ENCODE measurements around the gene RALBP1.

Gene RALBP1

DNA sequence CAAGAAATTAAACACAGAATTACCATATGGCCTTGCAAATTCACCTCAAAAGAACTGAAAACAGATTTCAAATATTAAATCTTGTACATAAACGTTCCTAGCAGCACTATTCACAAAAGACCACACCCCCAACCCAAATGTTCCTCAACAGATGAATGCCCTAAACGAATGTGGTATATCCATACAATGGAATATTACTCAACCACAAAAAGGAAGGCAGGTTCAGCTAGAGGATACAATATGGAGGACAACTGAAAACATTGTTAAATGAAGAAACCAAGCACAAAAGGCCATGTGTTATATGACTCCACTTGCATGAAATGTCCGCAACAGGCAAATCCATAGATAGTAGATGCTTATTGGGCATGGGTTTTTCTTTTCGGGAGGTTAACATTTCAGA is 77.3 kb downstream of the RALBP1 start:
- DNase-seq: no peak

DNA sequence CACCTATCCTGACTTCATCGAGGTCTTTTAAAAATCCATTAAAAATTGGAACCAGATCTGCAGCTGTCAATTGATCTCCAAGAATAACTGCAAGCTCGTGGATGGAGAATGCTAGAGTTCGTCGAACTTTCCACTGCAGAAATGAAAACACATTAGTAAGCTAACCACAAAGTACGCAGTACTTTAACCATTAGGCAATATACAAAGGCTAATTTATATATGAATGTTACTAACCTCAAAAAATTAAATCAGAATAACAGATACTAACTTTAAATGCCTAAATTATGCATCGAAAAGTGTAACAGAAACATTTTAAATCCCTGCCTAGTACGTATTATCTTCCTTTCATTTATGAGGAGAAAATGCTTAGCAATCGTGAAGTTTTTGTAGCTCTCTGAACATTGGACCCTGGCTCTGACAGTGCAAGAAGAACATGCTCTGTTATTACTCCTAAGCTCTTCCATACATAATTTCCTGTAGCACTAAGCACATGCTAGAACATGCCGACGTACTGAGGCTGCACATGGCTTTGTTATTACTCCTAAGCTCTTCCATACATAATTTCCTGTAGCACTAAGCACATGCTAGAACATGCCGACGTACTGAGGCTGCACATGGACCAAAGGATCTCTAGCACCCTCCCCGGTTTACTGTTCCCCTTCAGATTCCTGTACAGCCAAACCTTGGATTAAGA is 82.1 kb downstream of the RALBP1 start:
- no peak for DNase-seq

DNA sequence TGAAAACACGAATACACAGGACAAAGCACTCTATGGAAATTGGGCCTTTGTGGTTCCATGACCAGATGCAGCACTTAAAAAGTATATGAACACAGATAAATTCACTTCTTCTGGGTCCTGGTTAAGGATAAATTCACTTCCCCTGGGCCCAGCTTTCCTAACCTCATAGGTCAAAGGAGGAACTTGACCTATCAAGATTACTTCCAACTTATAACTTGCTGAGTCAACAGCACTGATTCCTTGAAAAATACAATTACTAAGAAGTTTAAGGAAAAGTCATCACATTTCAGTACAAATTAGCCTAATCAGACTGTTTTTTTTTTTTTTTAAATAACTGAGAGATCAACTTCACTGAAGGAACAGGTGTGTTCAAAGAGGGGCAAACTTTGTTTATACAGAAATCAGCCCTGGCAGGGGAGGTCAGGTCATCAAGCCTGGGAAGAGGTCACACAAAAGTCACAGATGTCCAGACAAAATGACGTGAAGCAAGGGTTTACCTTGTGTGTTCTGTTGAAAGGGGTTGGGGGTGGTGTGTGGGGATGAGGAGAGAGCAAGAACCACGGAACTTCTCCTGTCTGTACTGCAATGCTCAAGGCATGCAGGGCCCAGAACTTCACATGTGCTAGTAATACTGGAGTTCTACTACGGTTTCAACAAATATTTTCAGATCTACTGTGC is 83.2 kb downstream of the RALBP1 start:
- DNase-seq: no peak

DNA sequence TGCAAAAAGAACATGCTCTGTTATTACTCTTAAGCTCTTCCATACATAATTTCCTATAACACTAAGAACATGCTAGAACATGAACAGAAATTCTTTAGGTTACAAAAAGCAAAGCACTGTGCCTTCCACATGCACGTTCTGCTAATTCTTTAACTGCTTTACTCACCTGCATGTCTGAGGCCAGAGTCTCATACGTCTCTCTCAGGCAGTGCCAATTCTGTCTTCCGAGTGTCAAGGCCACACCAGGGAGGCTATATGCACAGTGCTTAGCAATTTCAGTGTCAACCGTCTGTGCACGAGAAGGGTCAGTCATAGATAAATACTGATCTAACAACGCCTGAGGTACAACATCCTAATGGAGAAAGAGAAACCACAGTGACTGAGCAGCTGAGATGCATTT is 83.9 kb downstream of the RALBP1 start:
- DNase-seq: no peak

DNA sequence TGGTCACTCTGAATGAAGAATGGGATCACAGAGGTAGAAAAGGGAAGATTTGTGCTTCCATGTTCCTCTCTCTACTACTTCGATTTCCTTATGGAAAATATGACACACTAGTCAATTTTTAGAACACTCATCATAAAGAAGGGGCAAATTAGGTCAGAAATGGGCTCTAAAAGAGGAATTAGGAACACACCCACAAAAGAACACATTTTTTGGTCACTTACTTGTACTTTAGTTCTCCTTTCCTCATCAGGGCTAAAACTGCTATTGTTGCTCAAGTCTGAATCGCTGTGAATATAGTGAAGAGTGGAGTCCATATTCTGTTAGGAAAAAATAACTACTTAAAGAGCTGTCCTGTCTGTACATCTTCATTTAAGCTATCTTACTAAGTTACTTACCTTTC is 86.4 kb downstream of the RALBP1 start:
- no peak for DNase-seq

DNA sequence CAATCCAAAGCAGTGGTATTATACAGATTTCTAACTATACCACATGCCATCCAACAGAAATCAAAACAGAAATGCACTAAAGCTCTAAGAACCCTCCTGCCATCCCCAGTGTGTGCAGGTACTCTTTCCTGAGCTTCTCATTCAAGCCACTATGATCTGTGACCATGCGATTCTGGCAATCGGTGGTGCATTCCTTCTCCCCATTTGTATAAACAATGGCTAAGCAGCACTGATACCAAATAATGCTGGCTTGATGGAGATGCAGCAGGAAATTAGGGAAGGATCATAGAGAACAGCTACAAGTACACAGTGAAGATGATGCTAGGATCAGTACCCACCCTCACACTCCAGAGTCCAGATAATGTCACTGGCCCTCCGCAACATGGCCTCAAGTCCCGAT is 87.3 kb downstream of the RALBP1 start:
- DNase-seq: no peak

DNA sequence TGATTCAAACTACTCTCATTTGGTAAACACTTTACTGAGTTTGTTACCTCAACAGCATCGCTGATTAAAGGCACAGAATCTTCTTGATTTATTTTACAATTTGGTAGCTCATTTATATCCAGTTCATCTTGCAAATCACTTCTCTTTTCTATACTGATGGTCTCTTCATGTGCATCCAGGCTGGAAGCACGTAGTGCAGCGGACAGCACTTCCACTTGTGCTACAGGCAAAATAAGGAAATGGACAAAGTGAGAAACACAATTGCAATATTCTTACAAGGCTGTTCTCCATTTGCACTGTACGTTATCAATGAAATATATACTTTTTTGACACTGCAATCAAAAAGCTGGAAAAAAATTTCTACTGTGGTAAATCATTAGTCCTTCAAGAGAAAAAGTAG is 88.0 kb downstream of the RALBP1 start:
- no peak for DNase-seq

DNA sequence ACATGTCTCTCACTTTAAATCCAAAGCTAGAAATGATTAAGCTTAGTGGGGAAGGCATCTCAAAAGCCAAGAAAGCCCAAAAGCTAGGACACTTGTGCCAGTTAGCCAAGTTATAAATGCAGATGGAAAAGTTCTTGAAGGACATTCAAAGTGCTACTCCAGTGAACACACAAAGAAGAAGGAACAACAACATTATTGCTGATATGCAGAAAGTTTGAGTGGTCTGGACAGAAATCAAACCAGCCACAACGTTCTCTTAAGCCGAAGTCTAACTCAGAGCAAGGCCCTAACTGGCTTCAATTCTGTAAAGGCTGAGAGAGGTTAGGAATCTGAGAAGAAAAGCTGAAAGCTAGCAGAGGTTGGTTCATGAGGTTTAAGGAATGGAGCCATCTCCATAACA is 90.1 kb downstream of the RALBP1 start:
- no peak for DNase-seq

DNA sequence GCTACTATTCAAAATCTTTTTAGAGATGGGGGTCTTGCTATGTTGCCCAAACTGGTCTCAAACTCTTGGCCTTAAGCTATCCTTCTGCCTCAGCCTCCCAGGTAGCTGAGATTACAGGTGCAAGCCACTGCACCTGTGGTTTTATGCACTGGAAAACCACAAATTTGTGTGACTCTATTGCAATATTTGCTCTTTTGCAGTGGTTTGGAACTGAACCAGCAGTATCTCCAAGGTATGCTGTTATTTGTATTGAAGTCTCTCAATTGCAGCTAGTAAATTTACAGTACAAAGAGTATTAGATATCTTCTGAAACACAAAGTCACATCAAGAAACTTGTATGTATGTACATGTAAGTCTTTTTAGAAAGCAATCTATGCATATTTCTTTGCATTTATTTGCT is 92.9 kb downstream of the RALBP1 start:
- DNase-seq: no peak

DNA sequence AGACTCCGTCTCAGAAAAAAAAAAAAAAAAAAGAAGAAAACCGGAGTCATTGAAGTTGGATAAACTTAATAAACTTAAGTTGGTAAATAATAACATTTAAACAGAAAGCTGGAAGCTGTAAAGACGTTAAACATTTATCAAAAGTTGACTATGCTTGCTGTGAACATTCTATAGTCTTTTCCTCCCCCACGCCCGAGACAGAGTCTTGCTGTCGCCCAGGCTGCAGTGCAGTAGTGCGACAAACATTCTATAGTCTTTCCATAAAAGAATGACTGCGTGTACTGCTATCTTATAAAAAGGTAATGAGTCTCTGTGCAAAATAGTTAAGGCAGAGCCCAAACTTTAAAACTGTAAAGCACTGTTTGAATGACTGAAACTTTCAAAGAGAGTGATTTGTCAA is 93.9 kb downstream of the RALBP1 start:
- no peak for DNase-seq

DNA sequence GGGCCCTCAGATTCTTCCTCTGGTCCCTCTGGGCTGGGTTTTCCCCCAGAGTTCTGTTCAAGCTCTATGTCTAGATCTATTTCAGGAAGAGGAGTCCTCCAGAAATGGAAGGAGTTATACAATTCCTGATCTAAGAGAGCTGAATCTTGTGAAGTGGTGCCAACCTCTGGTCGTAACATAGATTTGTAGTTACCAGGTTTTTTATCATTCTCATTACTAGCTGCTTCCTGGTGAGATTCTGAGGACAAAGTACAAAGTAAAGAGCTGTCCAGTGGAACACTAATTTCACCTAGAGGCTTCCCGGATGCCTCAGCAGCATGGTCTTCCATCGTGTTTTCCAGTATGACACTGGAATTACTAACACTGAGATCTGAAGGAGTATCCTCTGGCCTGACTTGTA is 94.9 kb downstream of the RALBP1 start:
- no peak for DNase-seq

DNA sequence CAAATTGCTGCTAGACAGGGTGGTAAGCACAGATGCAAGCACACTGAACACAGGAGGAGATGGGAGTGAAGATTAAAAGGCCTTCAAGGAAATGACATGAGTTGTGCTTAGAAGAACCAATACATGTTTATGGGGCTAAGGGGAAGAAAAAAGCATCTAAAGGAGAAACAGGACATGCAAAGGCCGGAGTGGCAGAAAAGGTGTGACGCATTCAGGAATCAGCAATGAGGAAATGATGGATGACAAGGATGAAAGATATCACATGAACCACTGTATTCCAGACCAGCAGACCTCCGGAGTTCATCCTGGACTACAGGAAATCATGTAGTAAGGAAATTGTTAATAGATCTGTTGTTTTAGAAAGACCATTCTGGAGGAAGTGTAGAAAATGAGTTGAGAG is 96.2 kb downstream of the RALBP1 start:
- DNase-seq: no peak

DNA sequence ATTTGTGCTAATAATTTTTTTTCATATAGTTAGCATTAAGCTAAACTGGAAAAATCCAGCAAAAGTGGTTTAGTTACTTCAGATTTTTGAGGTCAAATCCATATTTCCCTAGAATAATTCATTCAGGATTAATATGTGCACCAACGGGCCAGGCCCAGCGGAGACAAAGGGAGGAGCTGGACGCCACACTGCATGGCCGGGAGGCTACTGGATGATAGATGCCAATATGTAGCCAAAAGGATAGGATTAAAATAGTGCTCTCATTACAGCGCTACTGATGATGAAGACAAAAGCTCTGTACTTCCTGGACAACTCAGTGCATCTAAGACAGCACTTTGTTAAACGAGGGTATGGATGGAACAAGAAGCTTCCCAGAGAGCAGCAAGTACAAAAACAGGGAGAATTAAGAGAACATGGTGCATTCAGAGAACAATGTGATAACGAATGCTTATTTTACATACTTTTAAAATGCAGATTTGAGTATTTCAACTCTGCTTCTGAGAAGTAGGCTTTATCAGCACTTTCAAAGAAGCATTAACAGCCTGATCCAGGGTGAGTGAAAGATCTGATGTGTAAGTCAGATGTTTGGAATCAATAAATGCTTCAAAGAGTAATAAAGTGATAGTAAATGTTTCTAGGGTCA is 99.3 kb downstream of the RALBP1 start:
- DNase-seq: no peak

DNA sequence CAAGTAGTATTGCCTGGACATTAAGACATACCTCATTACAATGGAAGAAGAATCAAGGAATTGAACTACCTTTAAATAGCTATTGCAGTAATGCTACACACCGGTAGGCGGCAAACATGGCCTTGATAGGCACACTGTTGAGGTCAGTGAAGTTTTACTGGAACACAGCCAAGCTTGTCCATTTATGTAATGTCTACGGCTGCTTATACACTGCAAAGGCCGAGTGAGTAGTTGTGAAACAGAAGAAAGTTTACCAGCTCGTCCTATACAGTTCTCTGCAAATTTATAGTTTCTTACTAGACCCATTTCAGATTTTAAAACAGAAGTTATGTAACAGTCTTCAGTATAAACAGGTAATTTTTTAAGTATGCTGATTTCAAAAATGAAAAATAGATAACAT is 100.2 kb downstream of the RALBP1 start:
- DNase-seq: peak; percentile 21

DNA sequence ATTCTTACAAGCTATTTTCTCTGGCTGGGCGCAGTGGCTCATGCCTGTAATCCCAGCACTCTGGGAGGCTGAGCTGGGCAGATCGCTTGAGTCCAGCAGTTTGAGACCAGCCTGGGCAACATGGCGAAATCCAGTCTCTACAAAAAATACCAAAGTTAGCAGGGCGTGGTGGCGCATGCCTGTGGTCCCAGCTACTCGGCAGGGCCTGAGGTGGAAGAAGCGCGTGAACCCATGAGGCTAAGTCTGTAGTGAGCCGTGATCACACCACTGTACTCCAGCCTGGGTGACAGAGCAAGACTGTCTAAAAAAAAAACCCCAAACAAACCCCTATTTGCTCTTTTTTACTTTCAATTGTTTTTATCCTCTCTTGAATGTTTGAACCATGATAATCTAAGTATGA is 102.0 kb downstream of the RALBP1 start:
- DNase-seq: no peak

DNA sequence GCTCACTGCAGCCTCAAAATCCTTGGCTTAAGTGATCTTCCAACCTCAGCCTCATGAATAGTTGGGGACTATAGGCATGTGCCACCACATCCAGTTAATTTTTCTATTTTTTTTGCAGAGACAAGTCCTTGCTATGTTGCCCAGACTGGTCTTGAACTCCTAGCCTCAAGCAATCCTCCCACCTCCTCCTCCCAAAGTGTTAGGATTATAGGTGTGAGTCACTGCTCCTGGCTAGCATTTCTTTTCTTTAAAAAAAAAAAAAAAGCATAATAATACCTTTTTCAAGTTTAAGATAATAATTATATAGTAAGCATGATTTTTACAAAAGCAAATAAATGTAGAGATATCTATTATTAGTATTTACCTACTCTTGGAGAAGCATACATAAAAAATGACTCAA is 103.0 kb downstream of the RALBP1 start:
- DNase-seq: no peak

DNA sequence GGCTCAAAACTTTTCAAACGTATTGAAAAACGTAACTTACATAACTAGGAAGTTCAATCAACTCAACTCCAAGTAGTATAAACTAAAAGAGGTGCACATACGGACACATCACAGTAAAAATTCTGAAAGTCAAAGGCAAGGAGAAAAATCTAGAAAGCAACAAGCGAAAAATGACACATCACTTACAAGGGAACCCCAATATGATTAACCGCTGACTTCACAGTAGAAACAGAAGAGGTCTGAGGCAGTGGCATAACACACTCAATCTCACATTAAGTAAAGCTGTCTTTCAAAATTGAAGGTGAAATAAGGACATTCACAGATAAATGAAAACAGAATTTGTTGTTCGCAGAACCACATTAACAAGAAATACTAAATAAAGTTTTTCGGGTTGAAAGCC is 106.4 kb downstream of the RALBP1 start:
- DNase-seq: no peak

DNA sequence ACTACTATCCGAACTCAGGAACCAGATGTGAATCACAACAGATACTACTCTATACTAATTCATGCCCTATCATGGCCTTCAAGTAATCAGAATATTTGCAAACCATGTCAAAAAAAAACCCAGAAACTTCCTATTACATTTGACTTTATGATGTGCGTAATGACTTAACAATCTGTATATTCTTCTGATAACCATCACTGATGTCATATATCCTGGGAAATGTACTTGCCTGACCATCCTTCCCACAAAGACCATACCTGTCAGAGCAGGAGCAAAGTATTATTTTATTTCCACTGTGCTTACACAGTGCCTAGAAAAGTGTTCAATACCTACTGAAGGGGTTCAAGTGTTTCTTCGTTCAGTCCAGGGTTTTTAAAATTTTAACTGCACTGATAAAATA is 111.5 kb downstream of the RALBP1 start:
- DNase-seq: no peak
